H1 (cell line): ENCODE measurements around the gene PARD3. TPM values are rescaled to one million over a fixed set of nuclear protein-coding genes. Genes with fewer than 3 reads are reported as not detected.

ENCODE experiments used
- CTCF ChIA-PET: fragments of 300-600 bp; sonication (Branson Sonifier 250); formaldehyde crosslinking; loops from one replicate; lab custom pipeline; 2021; ENCODE audit not compliant: partially characterized antibody; lab: Charles Lee
- POLR2A ChIA-PET: fragments of 300-600 bp; sonication (Branson Sonifier 250); formaldehyde crosslinking; loops from one replicate; lab custom pipeline; 2021; ENCODE audit warnings: inconsistent platforms; ENCODE audit not compliant: partially characterized antibody; lab: Charles Lee
- DNase-seq, 2 experiments: peaks; one replicate each; pipeline versions ENCODE4 v3.0.0 to v3.0.0-alpha.2; 2010 to 2022; ENCODE audit warnings: low spot score in 2 of 2, low read depth in 1 of 2, mixed read lengths in 1 of 2
- FAIRE-seq: peaks from 2 replicates; lab custom pipeline; 2011; peaks lifted over from hg19 to GRCh38; lab: Jason Lieb, UNC
- H2AFZ ChIP-seq: 2 replicates; pipeline ENCODE4 v1.8.1; 2012; ENCODE audit warnings: low read length, inconsistent platforms
- H2AK5ac ChIP-seq: 2 replicates; pipeline ENCODE4 v1.6.1; 2013; ENCODE audit warnings: low read depth, low read length
- H2BK120ac ChIP-seq: replicated peaks from 2 replicates; pipeline ENCODE3; 2013; ENCODE audit warnings: low read depth, low read length, inconsistent platforms
- H2BK12ac ChIP-seq: 2 replicates; pipeline ENCODE4 v1.6.1; 2013; ENCODE audit warnings: low read depth, low read length
- H2BK15ac ChIP-seq: 2 replicates; pipeline ENCODE4 v1.6.1; 2013; ENCODE audit warnings: low read length
- H2BK20ac ChIP-seq: 2 replicates; pipeline ENCODE4 v1.6.1; 2013; ENCODE audit warnings: low read length
- H2BK5ac ChIP-seq: 2 replicates; pipeline ENCODE4 v1.6.1; 2013; ENCODE audit warnings: low read depth, low read length
- H3K14ac ChIP-seq: 2 replicates; pipeline ENCODE4 v1.6.1; 2013; ENCODE audit warnings: inconsistent platforms; ENCODE audit not compliant: insufficient read length
- H3K18ac ChIP-seq: 2 replicates; pipeline ENCODE4 v1.6.1; 2013; ENCODE audit warnings: low read length; ENCODE audit errors: extremely low read depth
- H3K23ac ChIP-seq: 2 replicates; pipeline ENCODE4 v1.6.1; 2013; ENCODE audit warnings: inconsistent platforms; ENCODE audit not compliant: insufficient read length
- H3K23me2 ChIP-seq: 2 replicates; pipeline ENCODE4 v1.6.1; 2013; ENCODE audit warnings: low read depth, low read length
- H3K27ac ChIP-seq: 2 replicates; pipeline ENCODE4 v1.6.1; 2011; ENCODE audit warnings: low read depth, low read length, inconsistent platforms
- H3K27me3 ChIP-seq, 4 experiments: replicated peaks in 1 of 4; 1 replicate in 1 of 4; 2 replicates in 3 of 4; pipeline versions ENCODE4 v1.6.1 to v1.8.1; 2011 to 2013; ENCODE audit warnings: low read length in 3 of 4, mild to moderate bottlenecking in 3 of 4, inconsistent platforms in 2 of 4, mixed read lengths in 2 of 4, moderate library complexity in 1 of 4; ENCODE audit not compliant: control insufficient read depth in 3 of 4, insufficient read depth in 3 of 4; ENCODE audit errors: extremely low read depth in 1 of 4
- H3K36me3 ChIP-seq, 4 experiments: 2 replicates each; pipeline versions ENCODE4 v1.6.1 to v1.8.1; 2011 to 2013; ENCODE audit warnings: mild to moderate bottlenecking in 4 of 4, low read length in 3 of 4, moderate library complexity in 2 of 4, control low read depth in 1 of 4, inconsistent platforms in 1 of 4; ENCODE audit not compliant: insufficient read depth in 4 of 4, control insufficient read depth in 2 of 4
- H3K4ac ChIP-seq: replicated peaks from 2 replicates; pipeline ENCODE3; 2013; ENCODE audit warnings: low read length, low read depth, mixed read lengths, inconsistent platforms; ENCODE audit not compliant: insufficient read length
- H3K4me1 ChIP-seq, 4 experiments: replicated peaks in 1 of 4; 1 replicate in 1 of 4; 2 replicates in 3 of 4; pipeline versions ENCODE4 v1.6.1 to v1.8.1; 2011 to 2013; ENCODE audit warnings: low read length in 3 of 4, inconsistent platforms in 2 of 4, mixed read lengths in 1 of 4; ENCODE audit not compliant: insufficient read depth in 4 of 4, control insufficient read depth in 3 of 4
- H3K4me2 ChIP-seq, 2 experiments: 2 replicates each; pipeline versions ENCODE4 v1.6.1 to v1.8.1; 2011 to 2013; ENCODE audit warnings: low read depth in 2 of 2, low read length in 2 of 2, control low read depth in 1 of 2, inconsistent platforms in 1 of 2, mild to moderate bottlenecking in 1 of 2; ENCODE audit not compliant: insufficient read depth in 1 of 2
- H3K4me3 ChIP-seq, 4 experiments: fragments of 200-600, 300-600 bp in 1 of 4; sonication (generic), shearing (Covaris generic), sonication (Bioruptor Twin) in 1 of 4; 2 replicates each; pipeline versions ENCODE4 v1.5.1 to v1.8.1; 2011 to 2016; ENCODE audit warnings: low read length in 4 of 4, low read depth in 3 of 4, control low read depth in 2 of 4, inconsistent platforms in 2 of 4, mild to moderate bottlenecking in 2 of 4, mixed read lengths in 1 of 4, moderate library complexity in 1 of 4; ENCODE audit not compliant: insufficient read depth in 2 of 4; ENCODE audit errors: extremely low read depth in 1 of 4
- H3K56ac ChIP-seq: replicated peaks from 2 replicates; pipeline ENCODE3; 2013; ENCODE audit warnings: low read depth, mild to moderate bottlenecking, mixed read lengths, low read length, inconsistent platforms; ENCODE audit not compliant: insufficient read length
- H3K79me1 ChIP-seq: 2 replicates; pipeline ENCODE4 v1.6.1; 2013; ENCODE audit warnings: low read depth, low read length, control low read depth
- H3K79me2 ChIP-seq, 2 experiments: 2 replicates each; pipeline versions ENCODE4 v1.6.1 to v1.8.1; 2012 to 2013; ENCODE audit warnings: low read length in 2 of 2, mild to moderate bottlenecking in 2 of 2, inconsistent platforms in 1 of 2; ENCODE audit not compliant: insufficient read depth in 2 of 2, control insufficient read depth in 1 of 2
- H3K9ac ChIP-seq, 4 experiments: replicated peaks in 1 of 4; 1 replicate in 1 of 4; 2 replicates in 3 of 4; pipeline versions ENCODE4 v1.6.1 to v1.8.1; 2011 to 2013; ENCODE audit warnings: low read depth in 3 of 4, low read length in 3 of 4, control low read depth in 2 of 4, mild to moderate bottlenecking in 2 of 4, moderate library complexity in 2 of 4, inconsistent platforms in 1 of 4; ENCODE audit errors: extremely low read depth in 1 of 4
- H3K9me3 ChIP-seq, 2 experiments: 2 replicates each; pipeline versions ENCODE4 v1.6.1 to v1.8.1; 2012 to 2013; ENCODE audit warnings: mild to moderate bottlenecking in 2 of 2, moderate library complexity in 2 of 2, control low read depth in 1 of 2, inconsistent platforms in 1 of 2, low read depth in 1 of 2, low read length in 1 of 2, mixed read lengths in 1 of 2; ENCODE audit not compliant: insufficient read depth in 2 of 2
- H4K20me1 ChIP-seq, 2 experiments: replicated peaks in 1 of 2; 2 replicates each; pipeline versions ENCODE3 to v1.8.1; 2011 to 2013; ENCODE audit warnings: inconsistent platforms in 2 of 2, low read length in 2 of 2, mild to moderate bottlenecking in 1 of 2; ENCODE audit not compliant: insufficient read depth in 2 of 2, control insufficient read depth in 1 of 2
- H4K5ac ChIP-seq: 2 replicates; pipeline ENCODE4 v1.6.1; 2013; ENCODE audit warnings: low read length, low read depth, mixed read lengths, inconsistent platforms; ENCODE audit not compliant: insufficient read length
- H4K8ac ChIP-seq: 2 replicates; pipeline ENCODE4 v1.8.0; 2013; ENCODE audit warnings: mild to moderate bottlenecking, moderate library complexity, low read length, inconsistent platforms; ENCODE audit not compliant: insufficient read depth; ENCODE audit errors: extremely low read depth
- H4K91ac ChIP-seq: replicated peaks from 2 replicates; pipeline ENCODE3; 2013; ENCODE audit warnings: low read length, mixed read lengths, inconsistent platforms; ENCODE audit not compliant: insufficient read length
- CBX8 ChIP-seq: fragments of 300-800, 300-1000 bp; sonication (generic); IDR thresholded peaks from 2 replicates; pipeline ENCODE4 v1.7.1; 2016; ENCODE audit warnings: low read depth, low read length, borderline replicate concordance
- GABPA ChIP-seq: IDR thresholded peaks from 2 replicates; pipeline ENCODE4 v1.6.1; 2011; ENCODE audit warnings: mild to moderate bottlenecking, low read length, moderate library complexity, borderline replicate concordance; ENCODE audit not compliant: insufficient read depth
- GTF2F1 ChIP-seq: IDR thresholded peaks from 2 replicates; pipeline ENCODE4 v1.6.1; 2012; ENCODE audit warnings: low read depth, low read length, improper control_type of control experiment, borderline replicate concordance
- HDAC2 ChIP-seq, 2 experiments: fragments of 300-600 bp in 1 of 2; sonication (generic) in 1 of 2; IDR thresholded peaks; 2 replicates each; pipeline ENCODE4 v1.6.1; 2011 to 2012; ENCODE audit warnings: low read depth in 2 of 2, low read length in 2 of 2, mild to moderate bottlenecking in 2 of 2, moderate library complexity in 2 of 2, borderline replicate concordance in 1 of 2, inconsistent platforms in 1 of 2
- POLR2AphosphoS5 ChIP-seq: IDR thresholded peaks from 2 replicates; pipeline ENCODE4 v1.6.1; 2011; ENCODE audit warnings: low read depth, low read length
- SP2 ChIP-seq: IDR thresholded peaks from 2 replicates; pipeline ENCODE4 v1.6.1; 2012; ENCODE audit warnings: mild to moderate bottlenecking, low read length, inconsistent platforms
- TAF1 ChIP-seq: IDR thresholded peaks from 2 replicates; pipeline ENCODE4 v1.6.1; 2011; ENCODE audit warnings: mild to moderate bottlenecking, low read depth, low read length
- TAF7 ChIP-seq: optimal IDR thresholded peaks from 2 replicates; pipeline ENCODE3; 2011; ENCODE audit warnings: low read depth, mild to moderate bottlenecking, inconsistent platforms, low read length, moderate library complexity, borderline replicate concordance
- WGBS, 2 experiments: shearing (Covaris generic) in 1 of 2; methylation state at CpG; one replicate each; pipeline versions ENCODE4 v1.1.6 to v1.1.7; 2013 to 2015; ENCODE audit warnings: low lambda C conversion rate in 2 of 2, mixed read lengths in 2 of 2, inconsistent platforms in 1 of 2, low coverage in 1 of 2, missing lambda C conversion rate in 1 of 2; ENCODE audit not compliant: insufficient replicate concordance in 2 of 2, insufficient coverage in 1 of 2, insufficient read length in 1 of 2; ENCODE audit errors: extremely low coverage in 1 of 2, missing lambda C conversion rate in 1 of 2; 5-methylcytosine and 5-hydroxymethylcytosine counted together
- polyA plus RNA-seq, 7 experiments: library from polyadenylated mRNA; depleted of rRNA in 3 of 7; stranded (reverse) in 5 of 7; unstranded in 2 of 7; fragments of >200 nt in 5 of 7; fragments of 200-250 nt in 2 of 7; gene quantifications; 1 replicate in 5 of 7; 2 replicates in 1 of 7; 4 replicates in 1 of 7; pipeline versions ENCODE4 v1.2.1 to v1.2.3, GENCODE V29; 2011 to 2013; ENCODE audit warnings: missing spikeins in 2 of 7, mixed read lengths in 2 of 7
- total RNA-seq: library from RNA; stranded (reverse); fragmentation: NEBNext Ultra II Directional; extraction: Animal tissue kit (Norgen Biotek cat#: 25700); gene quantifications from 2 replicates; pipeline ENCODE4 v1.2.1, GENCODE V29; 2021

The PARD3 gene
- total and polyA plus RNA-seq, 2 of the 8 experiments (the other 6 are each of a cell fraction or from before 2014, with no cell fraction given) = 19.7 to 49.1 TPM

DNA sequence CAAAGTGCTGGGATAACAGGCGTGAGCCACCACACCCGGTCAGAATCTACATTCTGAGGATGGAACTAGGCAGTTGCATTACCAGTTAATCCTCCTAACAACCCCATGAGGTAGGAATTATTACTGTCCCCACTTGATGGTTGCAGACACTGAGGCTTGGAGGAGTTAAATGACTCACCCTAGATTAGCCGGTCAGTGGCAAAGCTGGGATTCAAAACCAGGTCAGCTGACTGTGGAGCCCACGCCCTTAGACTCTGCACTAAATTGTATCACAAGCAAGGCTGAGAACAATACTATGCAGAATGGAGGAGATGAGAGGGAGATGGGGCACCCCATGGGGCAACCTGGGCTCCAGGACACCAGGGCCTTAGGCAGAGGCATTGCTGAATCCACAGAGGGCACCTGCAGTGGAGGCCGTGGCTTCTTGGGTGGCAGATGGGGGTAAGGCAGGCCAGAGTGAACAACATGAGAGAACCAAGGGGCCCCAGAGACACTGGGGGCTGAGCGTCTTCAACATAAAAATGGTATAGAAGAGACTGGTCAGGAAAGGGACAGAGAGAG is 723.4 kb downstream of the PARD3 start:
- Histone ChIP-seq H3K18ac (no peak overlapping the region), H3K23me2 (no peaks in the 10 kb centered on the region; the same call in 1 of the 2 replicates), H3K4me3 (no peak overlapping the region), H3K23ac (no peak overlapping the region), H4K5ac (no peak overlapping the region), H4K8ac (no peak overlapping the region), H3K79me2 (no peaks in the 10 kb centered on the region), H4K20me1 (no peaks in the 10 kb centered on the region), H3K14ac (no peak overlapping the region), H2AK5ac (no peak overlapping the region), H3K9me3 (0 out of 4 replicates have a peak, but pooled peaks cover 0 to 4% of the 10 kb centered on the region in 2 experiments), H2BK12ac (no peak overlapping the region), H2BK20ac (no peak overlapping the region), H2BK120ac (no peak overlapping the region), H3K9ac (no peak overlapping the region), H3K4me1 (no peaks in the 10 kb centered on the region), H3K36me3 (no peaks in the 10 kb centered on the region), H3K4me2 (no peak overlapping the region), H2BK5ac (no peak overlapping the region), H3K4ac (no peak overlapping the region), H4K91ac (no peak overlapping the region), H3K79me1 (no peaks in the 10 kb centered on the region), H2BK15ac (no peak overlapping the region), H2AFZ (no peak overlapping the region), H3K56ac (no peak overlapping the region), H3K27ac (no peak overlapping the region), H3K27me3 (no peaks in the 10 kb centered on the region)
- no peak for FAIRE-seq
- TF ChIP-seq SP2 = no peak
- no peak for TF ChIP-seq HDAC2 (IDR thresholded peaks at IDR 0.05; ENCODE audit: borderline replicate concordance in 1 of 2, low read depth in 2 of 2, low read length in 2 of 2)
- no peak for TF ChIP-seq CBX8
- TF ChIP-seq TAF1 = no peak
- no peak for TF ChIP-seq TAF7
- no peak for TF ChIP-seq POLR2AphosphoS5
- no peak for TF ChIP-seq GTF2F1
- no peak for TF ChIP-seq GABPA
- ChIA-PET CTCF (interaction anchor here (1.2 kb wide), 1 partner anchor 13 kb away, joined by 3 read pairs; no protein-coding TSS in a partner anchor), POLR2A (no interaction called here)
- no peak for DNase-seq
- 96% methylated on average over 6 of the region's 6 CpGs; no CpG with 5 or more reads in 1 of the 2 experiments for WGBS, 2 experiments
